HL-60 (cell line): ENCODE measurements around the gene ERVMER34-1.

Experiments
- DNase-seq, 2 experiments: peaks; one replicate each; pipeline ENCODE4 v3.0.0-alpha.2; 2010 to 2020; ENCODE audit warnings: low read depth in 1 of 2, low spot score in 1 of 2
- H3K27ac ChIP-seq: fragments of 250-450 bp; sonication (Bioruptor Pico); replicated peaks from 2 replicates; pipeline ENCODE4 v1.5.1; 2020; ENCODE audit warnings: mild to moderate bottlenecking, moderate library complexity
- H3K27me3 ChIP-seq: fragments of 250-450 bp; sonication (Bioruptor Pico); 2 replicates; pipeline ENCODE4 v1.5.1; 2021; ENCODE audit warnings: mild to moderate bottlenecking, moderate library complexity; ENCODE audit not compliant: insufficient read depth, poor library complexity, severe bottlenecking
- H3K4me3 ChIP-seq: replicated peaks from 2 replicates; pipeline ENCODE4 v1.5.1; 2011; ENCODE audit warnings: mild to moderate bottlenecking, control low read depth, low read length; ENCODE audit not compliant: insufficient read depth
- CTCF ChIP-seq: IDR thresholded peaks from one replicate; pipeline ENCODE4 v1.5.1; 2011; ENCODE audit warnings: low read length, control low read depth, inconsistent platforms; ENCODE audit not compliant: insufficient read depth
- GABPA ChIP-seq: IDR thresholded peaks from 2 replicates; pipeline ENCODE4 v1.6.1; 2012; ENCODE audit warnings: low read depth
- POLR2AphosphoS5 ChIP-seq: IDR thresholded peaks from 2 replicates; pipeline ENCODE4 v1.6.1; 2012; ENCODE audit warnings: low read depth
- REST ChIP-seq: IDR thresholded peaks from 2 replicates; pipeline ENCODE4 v1.6.1; 2012; ENCODE audit warnings: low read depth; ENCODE audit not compliant: insufficient replicate concordance
- SPI1 ChIP-seq: IDR thresholded peaks from 2 replicates; pipeline ENCODE4 v1.6.1; 2012; ENCODE audit warnings: low read depth, mild to moderate bottlenecking, borderline replicate concordance

Gene ERVMER34-1

GRCh38 chr4:52743444-52744019, 7.7 kb downstream of the ERVMER34-1 start:
- Histone ChIP-seq H3K27me3 (no peaks in the 10 kb centered on the region), H3K27ac (no peak overlapping the region)
- no peak for DNase-seq

GRCh38 chr4:52729586-52729985, 21.6 kb downstream of the ERVMER34-1 start:
- no peaks in the 10 kb centered on the region for H3K27me3 ChIP-seq
- H3K4me3 ChIP-seq: no peak overlapping the region
- TF ChIP-seq REST (no peak), CTCF (no peak), GABPA (no peak), SPI1 (no peak), POLR2AphosphoS5 (no peak)
- no peak for DNase-seq
- H3K27ac ChIP-seq: no peak overlapping the region

More at GRCh38 chr4:52743444-52744019, 7.7 kb downstream of the ERVMER34-1 start:
- no peak overlapping the region for H3K4me3 ChIP-seq
- TF ChIP-seq SPI1 (no peak), REST (no peak), POLR2AphosphoS5 (no peak), CTCF (no peak), GABPA (no peak)

DNA sequence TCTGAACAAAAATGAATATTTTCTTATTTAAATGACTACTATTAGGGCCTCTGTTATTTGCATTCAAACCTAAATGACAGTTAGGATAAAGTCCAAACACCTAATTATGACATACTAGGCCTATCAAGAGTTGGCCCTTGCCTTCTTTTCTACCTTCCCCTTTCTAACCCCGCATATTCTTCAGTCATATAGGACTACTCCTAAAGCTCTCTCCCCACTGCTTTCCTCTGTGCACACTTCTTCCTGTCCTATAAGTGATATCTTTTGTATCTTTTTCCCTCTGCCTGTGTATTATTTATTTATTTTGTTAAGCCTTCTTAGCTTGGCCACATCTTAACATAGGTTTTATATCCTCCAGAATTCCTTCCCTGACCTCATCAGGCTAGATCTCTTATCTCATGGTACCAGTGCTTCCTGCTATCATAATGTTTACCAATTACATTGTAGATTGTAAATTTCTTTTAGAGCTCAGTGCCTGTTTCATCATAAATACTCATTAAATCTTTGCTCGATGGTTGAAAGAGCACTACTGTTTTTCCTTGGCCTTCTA, 22.5 kb downstream of the ERVMER34-1 start:
- H3K27me3 ChIP-seq: no peaks in the 10 kb centered on the region
- DNase-seq: no peak

More for the DNA sequence above, 22.5 kb downstream of the ERVMER34-1 start:
- no peak for TF ChIP-seq REST
- no peak for TF ChIP-seq POLR2AphosphoS5
- Histone ChIP-seq H3K4me3 (no peak overlapping the region), H3K27ac (no peak overlapping the region)
